Upper lobe of right lung (tissue), 1 donor: ENCODE data around the gene CYSLTR2. TPM values are rescaled to one million over a fixed set of nuclear protein-coding genes. Genes with fewer than 3 reads are reported as not detected.

Experiments used
- ATAC-seq: fragments of 200-7000 bp; cut with Tn5 transposase; one replicate; pipeline ENCODE4 v1.9.1; 2020; ENCODE audit warnings: mild to moderate bottlenecking, moderate library complexity
- DNase-seq: peaks from one replicate; pipeline ENCODE4 v3.0.0-alpha.2; 2020
- H3K27ac ChIP-seq: fragments of 200-600 bp; one replicate; pipeline ENCODE4 v1.8.0; 2022
- H3K27me3 ChIP-seq: fragments of 200-600 bp; one replicate; pipeline ENCODE4 v1.8.0; 2022; ENCODE audit warnings: mild to moderate bottlenecking
- H3K36me3 ChIP-seq: fragments of 200-600 bp; one replicate; pipeline ENCODE4 v1.8.0; 2022
- H3K4me1 ChIP-seq: fragments of 200-600 bp; one replicate; pipeline ENCODE4 v1.8.0; 2022
- H3K4me3 ChIP-seq: fragments of 200-600 bp; one replicate; pipeline ENCODE4 v1.8.0; 2022; ENCODE audit warnings: mild to moderate bottlenecking
- H3K9me3 ChIP-seq: fragments of 200-600 bp; one replicate; pipeline ENCODE4 v1.8.0; 2022
- CTCF ChIP-seq: fragments of 200-600 bp; IDR thresholded peaks from one replicate; pipeline ENCODE4 v1.8.0; 2022; ENCODE audit warnings: antibody characterized with exemption
- intact Hi-C: fragments of 100-400 bp; cut with DNase I; formaldehyde crosslinking; loops from one replicate; pipeline ENCODE4 v1.11.0; 2022
- total RNA-seq: library from RNA; stranded (reverse); fragmentation: NEBNext Ultra II Directional; extraction: Animal tissue kit (Norgen Biotek cat#: 25700); gene quantifications from one replicate; pipeline ENCODE4 v1.2.1, GENCODE V29; 2021
- donor health status: DM: no; HTN: yes; CAD: no; lungs with severe emphysema.

Gene CYSLTR2
- total RNA-seq, 1 donor from 2014 or later = 0.67 TPM

GRCh38 chr13:48679941-48680680, 26.4 kb downstream of the CYSLTR2 start:
- Histone ChIP-seq H3K4me1 (no peaks in the 10 kb centered on the region), H3K36me3 (no peaks in the 10 kb centered on the region), H3K9me3 (no peaks in the 10 kb centered on the region), H3K4me3 (no peak overlapping the region), H3K27ac (no peak overlapping the region), H3K27me3 (no peaks in the 10 kb centered on the region)
- DNase-seq (no peak), ATAC-seq (no peak)
- TF ChIP-seq CTCF = no peak
- intact Hi-C loops = no loop called here

GRCh38 chr13:48680756-48681392, 27.1 kb downstream of the CYSLTR2 start:
- intact Hi-C loops = no loop called here
- Histone ChIP-seq H3K27ac (no peak overlapping the region), H3K9me3 (no peaks in the 10 kb centered on the region), H3K36me3 (no peaks in the 10 kb centered on the region), H3K27me3 (no peaks in the 10 kb centered on the region), H3K4me1 (no peaks in the 10 kb centered on the region), H3K4me3 (no peak overlapping the region)
- no peak for TF ChIP-seq CTCF
- ATAC-seq (no peak), DNase-seq (no peak)

- intact Hi-C loops = no loop called here
- Histone ChIP-seq H3K9me3 (no peaks in the 10 kb centered on the region), H3K4me3 (no peak overlapping the region), H3K36me3 (no peaks in the 10 kb centered on the region), H3K27me3 (no peaks in the 10 kb centered on the region), H3K27ac (no peak overlapping the region), H3K4me1 (no peaks in the 10 kb centered on the region)
- ATAC-seq (no peak), DNase-seq (no peak)
- TF ChIP-seq CTCF = no peak
Observed at GRCh38 chr13:48681905-48682304, 28.2 kb downstream of the CYSLTR2 start.

GRCh38 chr13:48682436-48682835, 28.7 kb downstream of the CYSLTR2 start:
- no peak for DNase-seq
- Histone ChIP-seq H3K9me3 (no peaks in the 10 kb centered on the region), H3K4me3 (no peak overlapping the region)

GRCh38 chr13:48686636-48687210, 33.0 kb downstream of the CYSLTR2 start:
- ATAC-seq = peak; percentile 22
- TF ChIP-seq CTCF = no peak
- intact Hi-C loops = no loop called here
- no peaks in the 10 kb centered on the region for H3K27me3 ChIP-seq
- H3K9me3 ChIP-seq = no peaks in the 10 kb centered on the region
- DNase-seq = no peak
- H3K4me1 ChIP-seq = no peaks in the 10 kb centered on the region
- H3K36me3 ChIP-seq = no peaks in the 10 kb centered on the region
- no peak overlapping the region for H3K27ac ChIP-seq
- H3K4me3 ChIP-seq = no peak overlapping the region

More at GRCh38 chr13:48682436-48682835, 28.7 kb downstream of the CYSLTR2 start:
- no peak for TF ChIP-seq CTCF
- no peak overlapping the region for H3K27ac ChIP-seq
- no peaks in the 10 kb centered on the region for H3K4me1 ChIP-seq
- intact Hi-C loops = no loop called here
- peak; percentile 70 for ATAC-seq
- H3K36me3 ChIP-seq = no peaks in the 10 kb centered on the region
- H3K27me3 ChIP-seq = no peaks in the 10 kb centered on the region
